Measurements from ENCODE around the gene CCL14.

GRCh38 chr17:35991075-35991474 lies 4.5 kb upstream of the CCL14 start:
- TF ChIP-seq GATA2 (IDR thresholded peaks at IDR 0.05; ENCODE audit: low read depth, low read length) (no peak), GATA3 (IDR thresholded peaks at IDR 0.05; ENCODE audit: low read depth, low read length) (no peak)

Data from SH-SY5Y (cell line).